Measurements from ENCODE around the gene MYO10. TPM values are rescaled to one million over a fixed set of nuclear protein-coding genes. Genes with fewer than 3 reads are reported as not detected.
A peak's percentile ranks its signal among the peaks of the same experiment; 100 is the strongest.

Gene MYO10
- total RNA-seq, 1 donor: 37.1 TPM

- peak; percentile 93 for DNase-seq (ENCODE audit: low read depth)
- TF ChIP-seq, protein P1, sequence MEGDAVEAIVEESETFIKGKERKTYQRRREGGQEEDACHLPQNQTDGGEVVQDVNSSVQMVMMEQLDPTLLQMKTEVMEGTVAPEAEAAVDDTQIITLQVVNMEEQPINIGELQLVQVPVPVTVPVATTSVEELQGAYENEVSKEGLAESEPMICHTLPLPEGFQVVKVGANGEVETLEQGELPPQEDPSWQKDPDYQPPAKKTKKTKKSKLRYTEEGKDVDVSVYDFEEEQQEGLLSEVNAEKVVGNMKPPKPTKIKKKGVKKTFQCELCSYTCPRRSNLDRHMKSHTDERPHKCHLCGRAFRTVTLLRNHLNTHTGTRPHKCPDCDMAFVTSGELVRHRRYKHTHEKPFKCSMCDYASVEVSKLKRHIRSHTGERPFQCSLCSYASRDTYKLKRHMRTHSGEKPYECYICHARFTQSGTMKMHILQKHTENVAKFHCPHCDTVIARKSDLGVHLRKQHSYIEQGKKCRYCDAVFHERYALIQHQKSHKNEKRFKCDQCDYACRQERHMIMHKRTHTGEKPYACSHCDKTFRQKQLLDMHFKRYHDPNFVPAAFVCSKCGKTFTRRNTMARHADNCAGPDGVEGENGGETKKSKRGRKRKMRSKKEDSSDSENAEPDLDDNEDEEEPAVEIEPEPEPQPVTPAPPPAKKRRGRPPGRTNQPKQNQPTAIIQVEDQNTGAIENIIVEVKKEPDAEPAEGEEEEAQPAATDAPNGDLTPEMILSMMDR (IDR thresholded peaks at IDR 0.05; ENCODE audit: insufficient read depth, low read length): peak; percentile 33
- no peak overlapping the region for H3K4me3 ChIP-seq (ENCODE audit: low read depth, low read length)
Observed at GRCh38 chr5:16812911-16813310, 123.2 kb downstream of the MYO10 start.

DNA sequence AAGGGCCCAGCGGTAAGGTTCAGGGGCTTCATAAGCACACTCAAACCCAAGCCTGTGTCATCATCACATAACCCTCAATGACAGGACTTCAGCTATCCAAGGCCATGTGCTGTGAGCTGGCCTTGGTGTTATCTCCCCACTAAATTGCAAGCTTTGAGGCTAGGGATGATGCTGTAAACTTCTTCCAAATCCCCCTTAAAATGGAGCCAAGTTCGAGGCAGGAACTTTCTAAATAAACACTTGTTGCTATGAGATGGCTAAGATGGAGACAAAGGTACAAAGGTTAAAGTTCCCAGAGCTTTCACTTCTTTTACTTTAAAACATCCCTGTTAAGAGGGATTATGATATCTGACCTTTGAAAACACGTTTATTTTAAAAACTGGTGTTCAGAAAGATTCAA lies 123.6 kb downstream of the MYO10 start:
- TF ChIP-seq, protein P1 (IDR thresholded peaks at IDR 0.05; ENCODE audit: insufficient read depth, low read length): no peak
- no peak overlapping the region for H3K4me3 ChIP-seq (ENCODE audit: low read depth, low read length)
- peak; percentile 52 for DNase-seq (ENCODE audit: low read depth)

DNA sequence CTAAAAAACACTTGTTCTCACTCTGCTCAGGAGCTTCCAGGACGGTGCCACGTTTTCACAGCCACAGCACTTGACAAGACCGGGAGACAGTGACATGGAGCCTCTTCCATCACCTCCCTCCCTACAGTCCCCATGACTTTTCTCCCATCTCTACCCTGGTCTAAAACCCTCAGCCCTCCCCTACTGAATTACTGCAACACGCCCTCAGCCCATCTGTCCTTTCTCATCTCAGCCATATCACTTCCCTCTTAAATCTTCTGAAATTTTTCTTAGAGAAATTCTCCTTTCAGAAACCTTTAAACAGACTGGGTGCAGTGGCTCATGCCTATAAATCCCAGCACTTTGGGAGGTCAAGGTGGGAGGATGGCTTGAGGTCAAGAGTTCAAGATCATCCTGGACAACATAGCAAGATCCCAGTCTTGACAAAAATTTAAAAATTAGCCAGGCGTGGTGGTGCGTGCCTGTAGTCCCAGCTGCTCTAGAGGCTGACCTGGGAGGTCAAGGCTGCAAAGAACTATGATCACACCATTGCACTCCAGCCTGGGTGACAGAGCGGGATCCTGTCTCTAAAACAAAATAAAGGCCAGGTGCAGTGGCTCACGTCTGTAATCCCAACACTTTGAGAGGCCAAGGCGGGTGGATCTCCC lies 125.8 kb downstream of the MYO10 start:
- DNase-seq (ENCODE audit: low read depth): no peak
- peak overlapping the region; percentile 37 for H3K4me3 ChIP-seq (ENCODE audit: low read depth, low read length)
- TF ChIP-seq, protein P1 (IDR thresholded peaks at IDR 0.05; ENCODE audit: insufficient read depth, low read length): no peak

DNA sequence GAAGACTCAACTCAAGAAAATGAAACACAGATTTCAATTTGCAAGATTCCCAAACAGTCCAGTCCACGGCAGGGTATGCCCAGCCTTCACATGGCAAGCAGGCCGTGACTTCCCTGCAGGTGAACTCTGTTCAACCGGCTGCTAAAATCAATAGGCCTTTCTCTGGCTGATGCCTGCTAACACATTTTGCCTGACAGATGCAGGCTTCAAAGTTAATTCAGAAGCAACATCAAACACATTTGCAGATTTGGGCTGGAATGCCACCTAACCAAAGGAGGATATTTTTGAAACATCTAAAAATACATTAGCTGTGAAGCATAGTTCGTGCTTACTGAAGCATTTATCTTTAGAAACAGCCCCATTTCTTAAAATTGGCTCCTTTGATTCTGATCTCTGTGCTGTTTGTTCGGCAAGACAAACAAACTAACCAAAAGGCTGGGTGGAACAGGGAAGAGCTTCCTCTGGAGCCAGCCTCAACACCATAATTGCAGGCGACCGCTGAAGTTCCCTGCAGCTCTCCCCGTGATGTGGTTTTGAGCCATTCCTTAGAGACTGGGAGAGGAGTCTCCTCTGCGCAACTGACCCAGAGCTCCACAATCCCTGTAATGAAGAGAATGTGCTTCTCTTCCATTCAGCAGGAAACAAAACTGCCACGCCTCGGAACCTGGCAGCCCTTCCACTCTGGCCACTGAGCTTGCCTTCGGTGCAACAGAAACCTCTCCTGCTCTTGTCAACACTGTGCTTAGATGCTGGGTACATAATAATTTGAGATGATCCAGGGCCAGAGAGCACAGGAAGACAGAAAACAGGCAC lies 126.5 kb downstream of the MYO10 start:
- TF ChIP-seq, protein P1 (IDR thresholded peaks at IDR 0.05; ENCODE audit: insufficient read depth, low read length): no peak
- DNase-seq (ENCODE audit: low read depth): peak; percentile 92
- H3K4me3 ChIP-seq (ENCODE audit: low read depth, low read length): peak overlapping the region; percentile 37

GRCh38 chr5:16809010-16809394 lies 127.1 kb downstream of the MYO10 start:
- H3K4me3 ChIP-seq (ENCODE audit: low read depth, low read length): no peak overlapping the region
- no peak for DNase-seq (ENCODE audit: low read depth)

GRCh38 chr5:16808021-16808420 lies 128.1 kb downstream of the MYO10 start:
- no peak for DNase-seq (ENCODE audit: low read depth)
- no peak overlapping the region for H3K4me3 ChIP-seq (ENCODE audit: low read depth, low read length)
- TF ChIP-seq, protein P1 (IDR thresholded peaks at IDR 0.05; ENCODE audit: insufficient read depth, low read length): no peak

More at GRCh38 chr5:16809010-16809394, 127.1 kb downstream of the MYO10 start:
- TF ChIP-seq, protein P1 (IDR thresholded peaks at IDR 0.05; ENCODE audit: insufficient read depth, low read length): no peak
